GM12878 (cell line): ENCODE results near the gene PRG3. TPM values are rescaled to one million over a fixed set of nuclear protein-coding genes. Genes with fewer than 3 reads are reported as not detected.

Experiments used
- FOXM1 ChIP-seq: IDR thresholded peaks from 2 replicates; pipeline ENCODE4 v1.6.1; 2012; ENCODE audit warnings: low read depth, mild to moderate bottlenecking, inconsistent platforms, low read length, moderate library complexity
- NBN ChIP-seq: fragments of 450-650 bp; IDR thresholded peaks from 2 replicates; pipeline ENCODE4 v1.6.1; 2016
- SREBF1 ChIP-seq: IDR thresholded peaks from 2 replicates; pipeline ENCODE4 v1.6.1; 2012; ENCODE audit warnings: mild to moderate bottlenecking, low read length
- ZBTB40 ChIP-seq: fragments of 450-650 bp; IDR thresholded peaks from 2 replicates; pipeline ENCODE4 v1.6.1; 2016; ENCODE audit warnings: mild to moderate bottlenecking, moderate library complexity, borderline replicate concordance
- polyA plus RNA-seq, 11 experiments: library from polyadenylated mRNA; depleted of rRNA in 4 of 11; unstranded in 6 of 11; stranded (reverse) in 5 of 11; fragments of >200 nt; fragmentation: Nextera tagmentation in 4 of 11; fragmentation: Illumina TruSeq in 1 of 11; extraction: Ambion mirVana in 4 of 11; extraction: Trizol in 1 of 11; gene quantifications; 1 replicate in 1 of 11; 2 replicates in 10 of 11; pipeline versions ENCODE4 v1.2.1 to v1.2.3, GENCODE V29; 2011 to 2016; ENCODE audit warnings: inconsistent platforms in 2 of 11, missing spikeins in 2 of 11, low read depth in 1 of 11
- total RNA-seq, 4 experiments: library from RNA; depleted of rRNA in 3 of 4; stranded (reverse); fragments of >200 nt in 3 of 4; fragmentation: Illumina TruSeq in 1 of 4; extraction: Trizol in 1 of 4; gene quantifications; 2 replicates each; pipeline versions ENCODE4 v1.2.1 to v1.2.3, GENCODE V29; 2013 to 2021
- TF ChIP-seq, protein P1 (sequence below): IDR thresholded peaks from 2 replicates; pipeline ENCODE4 v1.6.1; 2012; ENCODE audit warnings: improper control_type of control experiment, low read depth, low read length; ENCODE audit not compliant: insufficient replicate concordance

Gene PRG3
- total and polyA plus RNA-seq, 10 of the 15 experiments (the other 5 are each of a cell fraction or from before 2014, with no cell fraction given) = not detected

GRCh38 chr11:57368845-57369232 is 12.1 kb downstream of the PRG3 start (continued):
- TF ChIP-seq, protein P1, sequence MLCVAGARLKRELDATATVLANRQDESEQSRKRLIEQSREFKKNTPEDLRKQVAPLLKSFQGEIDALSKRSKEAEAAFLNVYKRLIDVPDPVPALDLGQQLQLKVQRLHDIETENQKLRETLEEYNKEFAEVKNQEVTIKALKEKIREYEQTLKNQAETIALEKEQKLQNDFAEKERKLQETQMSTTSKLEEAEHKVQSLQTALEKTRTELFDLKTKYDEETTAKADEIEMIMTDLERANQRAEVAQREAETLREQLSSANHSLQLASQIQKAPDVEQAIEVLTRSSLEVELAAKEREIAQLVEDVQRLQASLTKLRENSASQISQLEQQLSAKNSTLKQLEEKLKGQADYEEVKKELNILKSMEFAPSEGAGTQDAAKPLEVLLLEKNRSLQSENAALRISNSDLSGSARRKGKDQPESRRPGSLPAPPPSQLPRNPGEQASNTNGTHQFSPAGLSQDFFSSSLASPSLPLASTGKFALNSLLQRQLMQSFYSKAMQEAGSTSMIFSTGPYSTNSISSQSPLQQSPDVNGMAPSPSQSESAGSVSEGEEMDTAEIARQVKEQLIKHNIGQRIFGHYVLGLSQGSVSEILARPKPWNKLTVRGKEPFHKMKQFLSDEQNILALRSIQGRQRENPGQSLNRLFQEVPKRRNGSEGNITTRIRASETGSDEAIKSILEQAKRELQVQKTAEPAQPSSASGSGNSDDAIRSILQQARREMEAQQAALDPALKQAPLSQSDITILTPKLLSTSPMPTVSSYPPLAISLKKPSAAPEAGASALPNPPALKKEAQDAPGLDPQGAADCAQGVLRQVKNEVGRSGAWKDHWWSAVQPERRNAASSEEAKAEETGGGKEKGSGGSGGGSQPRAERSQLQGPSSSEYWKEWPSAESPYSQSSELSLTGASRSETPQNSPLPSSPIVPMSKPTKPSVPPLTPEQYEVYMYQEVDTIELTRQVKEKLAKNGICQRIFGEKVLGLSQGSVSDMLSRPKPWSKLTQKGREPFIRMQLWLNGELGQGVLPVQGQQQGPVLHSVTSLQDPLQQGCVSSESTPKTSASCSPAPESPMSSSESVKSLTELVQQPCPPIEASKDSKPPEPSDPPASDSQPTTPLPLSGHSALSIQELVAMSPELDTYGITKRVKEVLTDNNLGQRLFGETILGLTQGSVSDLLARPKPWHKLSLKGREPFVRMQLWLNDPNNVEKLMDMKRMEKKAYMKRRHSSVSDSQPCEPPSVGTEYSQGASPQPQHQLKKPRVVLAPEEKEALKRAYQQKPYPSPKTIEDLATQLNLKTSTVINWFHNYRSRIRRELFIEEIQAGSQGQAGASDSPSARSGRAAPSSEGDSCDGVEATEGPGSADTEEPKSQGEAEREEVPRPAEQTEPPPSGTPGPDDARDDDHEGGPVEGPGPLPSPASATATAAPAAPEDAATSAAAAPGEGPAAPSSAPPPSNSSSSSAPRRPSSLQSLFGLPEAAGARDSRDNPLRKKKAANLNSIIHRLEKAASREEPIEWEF = no peak
- TF ChIP-seq ZBTB40 = no peak
- TF ChIP-seq NBN = no peak
- TF ChIP-seq FOXM1 = no peak
- TF ChIP-seq SREBF1 = no peak
- TF ChIP-seq, all 136 proteins: peak for 0
